Upper lobe of left lung (tissue), 6 donors: ENCODE results near the gene BACE2. TPM values are rescaled to one million over a fixed set of nuclear protein-coding genes. Genes with fewer than 3 reads are reported as not detected.

Experiments used
- ATAC-seq, 2 donors: fragments of 200-7000 bp; cut with Tn5 transposase; one replicate each; pipeline ENCODE4 v1.9.1; 2022; ENCODE audit warnings: mild to moderate bottlenecking in 2 of 2, moderate library complexity in 2 of 2; ENCODE audit not compliant: low FRiP score in 2 of 2
- DNase-seq, 2 donors: peaks; one replicate each; pipeline ENCODE4 v3.0.0-alpha.2; 2019 to 2020
- H3K27ac ChIP-seq, 4 donors: fragments of 200-600 bp; sonication (generic); one replicate each; pipeline ENCODE4 v1.5.1; 2016 to 2019
- H3K27me3 ChIP-seq, 4 donors: fragments of 200-600 bp; sonication (generic); one replicate each; pipeline ENCODE4 v1.5.1; 2017 to 2019
- H3K36me3 ChIP-seq, 4 donors: fragments of 200-600 bp; sonication (generic); one replicate each; pipeline ENCODE4 v1.5.1; 2016 to 2019
- H3K4me1 ChIP-seq, 4 donors: fragments of 200-600 bp; sonication (generic); one replicate each; pipeline ENCODE4 v1.5.1; 2018 to 2019
- H3K4me3 ChIP-seq, 4 donors: fragments of 200-600 bp; sonication (generic); one replicate each; pipeline ENCODE4 v1.5.1; 2017 to 2019; ENCODE audit warnings: mild to moderate bottlenecking in 2 of 4, moderate library complexity in 1 of 4
- H3K9me3 ChIP-seq, 4 donors: fragments of 200-600 bp; sonication (generic); one replicate each; pipeline ENCODE4 v1.5.1; 2018 to 2019
- CTCF ChIP-seq, 6 experiments: fragments of 450-650 bp in 4 of 6; fragments of 200-600 bp in 2 of 6; sonication (generic) in 2 of 6; IDR thresholded peaks; one replicate each; pipeline ENCODE4 v1.5.1; 2016 to 2019; ENCODE audit warnings: antibody characterized with exemption in 6 of 6
- EP300 ChIP-seq, 4 donors: sonication (generic); formaldehyde crosslinking; IDR thresholded peaks; one replicate each; pipeline ENCODE4 v1.5.1; 2017; ENCODE audit warnings: antibody characterized with exemption in 4 of 4, control low read depth in 2 of 4
- POLR2A ChIP-seq, 4 donors: fragments of 450-650 bp; IDR thresholded peaks; one replicate each; pipeline ENCODE4 v1.5.1; 2016 to 2017; ENCODE audit warnings: antibody characterized with exemption in 4 of 4, mild to moderate bottlenecking in 2 of 4
- POLR2AphosphoS5 ChIP-seq, 2 donors: sonication (generic); formaldehyde crosslinking; IDR thresholded peaks; one replicate each; pipeline ENCODE4 v1.5.1; 2017; ENCODE audit warnings: antibody characterized with exemption in 2 of 2
- WGBS, 2 donors: methylation state at CpG; one replicate each; pipeline ENCODE4 v1.1.5; 2017 to 2018; 5-methylcytosine and 5-hydroxymethylcytosine counted together
- total RNA-seq, 6 donors: library from RNA; depleted of rRNA in 4 of 6; stranded (reverse); fragments of >200 nt in 4 of 6; gene quantifications; one replicate each; pipeline versions ENCODE4 v1.1.0 to v1.2.1, GENCODE V29; 2016 to 2021
- donor health status: DM: no; HTN: no; CAD: no; lungs with moderate emphysema.
- donor health status: DM: no; HTN: yes; CAD: no; lungs with severe emphysema.

BACE2 gene
- total RNA-seq, result 10 to 100 TPM; 15.1 to 43.0 (median 26.3) TPM

GRCh38 chr21:41167348-41168342 lies at the start of gene BACE2:
BACE2 (plus strand) TSS chr21:41168160; CDS start chr21:41168264, 104 bp downstream.
- ATAC-seq, result peak; percentile 83 to 92
- Histone ChIP-seq H3K27ac (peak within 1 kb of the TSS; percentile 85 to 90 (median 90)), H3K4me3 (peak within 1 kb of the TSS; percentile 42 to 93 (median 89)), H3K4me1 (peaks cover 0 to 28% (median 14%) of the 10 kb centered on the region in 4 donors), H3K27me3 (no peaks in the 10 kb centered on the region), H3K9me3 (no peaks in the 10 kb centered on the region), H3K36me3 (no peaks in the 10 kb centered on the region)
- peak; percentile 81 to 94 for DNase-seq
- TF ChIP-seq EP300 (IDR thresholded peaks at IDR 0.05) (no peak), CTCF (IDR thresholded peaks at IDR 0.05) (peak; percentile 50 to 87 (median 76)), POLR2AphosphoS5 (IDR thresholded peaks at IDR 0.05) (peak in 1 of 2 donors; percentile 22), POLR2A (IDR thresholded peaks at IDR 0.05) (peak in 3 of 4 donors; percentile 44 to 60 (median 44))
- 1 to 3% methylated on average over 15 to 63 of the region's 111 CpGs for WGBS, 2 donors

GRCh38 chr21:41119901-41120300 lies 48.1 kb upstream of the BACE2 start:
- Histone ChIP-seq H3K36me3 (no peaks in the 10 kb centered on the region), H3K27ac (no peak overlapping the region), H3K4me3 (no peak overlapping the region), H3K27me3 (no peaks in the 10 kb centered on the region), H3K4me1 (no peaks in the 10 kb centered on the region), H3K9me3 (no peaks in the 10 kb centered on the region)
- TF ChIP-seq POLR2A (IDR thresholded peaks at IDR 0.05) (no peak), CTCF (IDR thresholded peaks at IDR 0.05) (no peak), EP300 (IDR thresholded peaks at IDR 0.05) (no peak), POLR2AphosphoS5 (IDR thresholded peaks at IDR 0.05) (no peak)
- ATAC-seq (no peak), DNase-seq (no peak)
- 94 to 95% methylated on average over 1 of the region's 1 CpG for WGBS, 2 donors

- Histone ChIP-seq H3K27me3 (no peaks in the 10 kb centered on the region), H3K4me1 (no peaks in the 10 kb centered on the region), H3K27ac (no peak overlapping the region), H3K4me3 (no peak overlapping the region), H3K9me3 (no peaks in the 10 kb centered on the region), H3K36me3 (no peaks in the 10 kb centered on the region)
- ATAC-seq (peak in 1 of 2 donors; percentile 64), DNase-seq (no peak)
- WGBS, 2 donors, result 85 to 94% methylated on average over 4 of the region's 4 CpGs
- no peak for TF ChIP-seq POLR2A (IDR thresholded peaks at IDR 0.05)
- no peak for TF ChIP-seq CTCF (IDR thresholded peaks at IDR 0.05)
These were observed 47.0 kb upstream of the BACE2 start for GRCh38 chr21:41120997-41121396.

GRCh38 chr21:41121785-41122415 lies 46.1 kb upstream of the BACE2 start:
- Histone ChIP-seq H3K27ac (no peak overlapping the region), H3K4me1 (no peaks in the 10 kb centered on the region), H3K9me3 (no peaks in the 10 kb centered on the region), H3K4me3 (no peak overlapping the region), H3K27me3 (no peaks in the 10 kb centered on the region), H3K36me3 (no peaks in the 10 kb centered on the region)
- DNase-seq (peak in 1 of 2 donors; percentile 79), ATAC-seq (peak; percentile 87 to 90)
- WGBS, 2 donors, result 45 to 73% methylated on average over 6 to 17 of the region's 19 CpGs
- TF ChIP-seq POLR2AphosphoS5 (IDR thresholded peaks at IDR 0.05) (no peak), CTCF (IDR thresholded peaks at IDR 0.05) (peak; percentile 62 to 81 (median 68)), EP300 (IDR thresholded peaks at IDR 0.05) (no peak)
